Keratinocyte (primary cell): Measurements from ENCODE around the gene PRDM7.

ENCODE experiments used
- EZH2 ChIP-seq: IDR thresholded peaks from one replicate; pipeline ENCODE4 v1.6.1; 2012; ENCODE audit warnings: inconsistent platforms, mild to moderate bottlenecking, low read length, moderate library complexity
- TF ChIP-seq, protein P1 (sequence below), 3 experiments: IDR thresholded peaks in 1 of 3; conservative IDR thresholded peaks in 1 of 3; optimal IDR thresholded peaks in 1 of 3; 2 replicates in 2 of 3; 3 replicates in 1 of 3; pipeline versions ENCODE3 to v1.5.1; 2011; ENCODE audit warnings: low read length in 3 of 3, mild to moderate bottlenecking in 3 of 3, moderate library complexity in 2 of 3, control low read depth in 1 of 3, inconsistent platforms in 1 of 3; ENCODE audit not compliant: insufficient read depth in 2 of 3; ENCODE audit errors: extremely low read depth in 1 of 3

DNA sequence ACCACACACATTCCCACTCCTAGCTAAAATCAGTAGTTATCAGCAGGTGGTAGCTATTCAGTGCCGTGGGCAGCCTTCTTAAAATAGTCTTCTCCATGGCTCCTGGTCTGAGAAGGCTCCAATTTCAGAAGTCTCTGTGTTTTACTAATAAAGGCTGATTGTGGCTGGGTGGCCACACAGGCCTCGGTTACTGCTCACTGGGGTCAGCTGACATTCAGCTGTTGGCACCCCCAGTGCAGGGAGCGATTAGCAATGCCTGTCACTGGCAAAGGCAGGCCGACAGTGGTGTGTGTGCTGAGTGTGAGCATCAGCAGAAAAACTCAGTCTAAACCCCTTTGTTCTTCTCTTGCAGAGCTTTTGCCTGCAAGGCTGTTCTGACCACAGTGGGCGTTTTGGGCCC, 41.2 kb downstream of the PRDM7 start:
- TF ChIP-seq, protein P1, sequence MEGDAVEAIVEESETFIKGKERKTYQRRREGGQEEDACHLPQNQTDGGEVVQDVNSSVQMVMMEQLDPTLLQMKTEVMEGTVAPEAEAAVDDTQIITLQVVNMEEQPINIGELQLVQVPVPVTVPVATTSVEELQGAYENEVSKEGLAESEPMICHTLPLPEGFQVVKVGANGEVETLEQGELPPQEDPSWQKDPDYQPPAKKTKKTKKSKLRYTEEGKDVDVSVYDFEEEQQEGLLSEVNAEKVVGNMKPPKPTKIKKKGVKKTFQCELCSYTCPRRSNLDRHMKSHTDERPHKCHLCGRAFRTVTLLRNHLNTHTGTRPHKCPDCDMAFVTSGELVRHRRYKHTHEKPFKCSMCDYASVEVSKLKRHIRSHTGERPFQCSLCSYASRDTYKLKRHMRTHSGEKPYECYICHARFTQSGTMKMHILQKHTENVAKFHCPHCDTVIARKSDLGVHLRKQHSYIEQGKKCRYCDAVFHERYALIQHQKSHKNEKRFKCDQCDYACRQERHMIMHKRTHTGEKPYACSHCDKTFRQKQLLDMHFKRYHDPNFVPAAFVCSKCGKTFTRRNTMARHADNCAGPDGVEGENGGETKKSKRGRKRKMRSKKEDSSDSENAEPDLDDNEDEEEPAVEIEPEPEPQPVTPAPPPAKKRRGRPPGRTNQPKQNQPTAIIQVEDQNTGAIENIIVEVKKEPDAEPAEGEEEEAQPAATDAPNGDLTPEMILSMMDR (optimal IDR thresholded peaks at IDR 0.05 in 1 of 3, IDR thresholded peaks at IDR 0.05 in 1 of 3, conservative IDR thresholded peaks at IDR 0.05 in 1 of 3; ENCODE audit: extremely low read depth in 1 of 3, insufficient read depth in 2 of 3, low read length in 3 of 3): no peak
- no peak for TF ChIP-seq EZH2
